NCI-H82 treated with DMSO at 0.1 percent for 48 hours (cell line): ENCODE data around the gene KIZ.

Experiments
- DNase-seq: peaks from one replicate; lab custom pipeline; 2025; ENCODE audit not compliant: unreplicated experiment; lab: John Stamatoyannopoulos, UW

Gene KIZ

DNA sequence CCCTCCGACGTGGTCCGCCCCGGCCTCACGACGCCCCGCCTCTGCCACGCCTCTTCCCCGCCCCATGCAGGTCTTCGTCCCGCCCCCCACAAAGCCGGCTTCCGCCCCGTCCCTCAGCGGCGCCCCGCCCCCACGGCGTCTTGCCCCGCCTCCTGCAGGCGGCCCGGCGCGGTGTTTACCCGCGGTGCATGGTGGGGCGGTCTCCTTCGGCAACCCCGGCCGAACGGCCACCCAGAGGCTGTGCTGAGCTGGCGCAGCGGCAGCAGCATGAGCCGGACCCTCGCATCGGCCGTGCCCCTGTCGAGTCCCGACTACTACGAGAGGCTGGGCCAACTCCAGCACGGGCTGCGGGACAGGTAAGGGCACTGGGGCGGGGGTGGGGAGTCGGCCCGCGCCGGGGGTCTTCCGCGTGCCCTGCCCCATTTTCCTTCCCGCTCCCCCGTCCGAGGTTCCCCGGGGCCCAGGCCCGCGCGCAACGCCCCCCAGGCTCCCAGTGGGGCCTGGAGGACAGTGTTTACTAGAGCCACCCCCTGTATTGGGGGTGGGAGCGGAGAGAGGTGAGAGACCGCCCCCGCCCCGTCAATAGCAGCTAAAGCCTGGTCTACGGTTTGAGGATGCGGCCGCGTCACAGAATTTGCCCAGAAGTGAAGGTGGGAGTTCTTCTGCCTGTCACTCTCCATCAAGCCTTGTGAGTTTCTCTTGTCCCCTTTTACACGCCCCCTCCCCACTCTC is at the start of gene KIZ:
Gene KIZ (plus strand): TSS at position 234 of the 732 bp plus-strand sequence. CDS start 34 bp downstream, at position 268.
- DNase-seq: peak; percentile 85

DNA sequence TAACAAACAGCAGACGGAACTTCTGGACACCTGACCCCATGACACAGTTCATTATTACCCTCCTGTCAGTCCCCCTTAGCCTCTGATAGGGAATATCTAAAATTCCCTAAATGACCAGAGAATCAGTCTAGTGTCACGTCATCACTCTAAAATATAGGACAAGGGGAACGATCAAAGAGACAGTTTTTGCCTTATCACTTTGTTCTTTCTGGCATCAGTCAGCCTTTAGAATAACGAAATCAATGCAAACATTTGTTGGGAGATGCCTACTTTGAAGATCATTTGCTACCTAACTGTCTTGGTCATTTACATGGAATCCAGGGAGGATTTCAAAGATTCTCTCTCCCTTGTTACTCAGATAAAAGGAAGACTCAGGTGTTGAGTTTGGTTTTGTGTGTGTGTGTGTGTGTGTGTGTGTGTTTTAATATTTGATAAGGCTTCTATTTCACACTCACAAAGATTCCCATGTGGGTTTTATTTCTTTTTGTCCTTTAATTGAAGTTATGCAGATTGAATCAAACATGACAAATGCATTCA is 48.0 kb upstream of the KIZ start:
- DNase-seq: no peak

- DNase-seq: no peak
Observed at GRCh38 chr20:21082584-21082983, 43.3 kb upstream of the KIZ start.

DNA sequence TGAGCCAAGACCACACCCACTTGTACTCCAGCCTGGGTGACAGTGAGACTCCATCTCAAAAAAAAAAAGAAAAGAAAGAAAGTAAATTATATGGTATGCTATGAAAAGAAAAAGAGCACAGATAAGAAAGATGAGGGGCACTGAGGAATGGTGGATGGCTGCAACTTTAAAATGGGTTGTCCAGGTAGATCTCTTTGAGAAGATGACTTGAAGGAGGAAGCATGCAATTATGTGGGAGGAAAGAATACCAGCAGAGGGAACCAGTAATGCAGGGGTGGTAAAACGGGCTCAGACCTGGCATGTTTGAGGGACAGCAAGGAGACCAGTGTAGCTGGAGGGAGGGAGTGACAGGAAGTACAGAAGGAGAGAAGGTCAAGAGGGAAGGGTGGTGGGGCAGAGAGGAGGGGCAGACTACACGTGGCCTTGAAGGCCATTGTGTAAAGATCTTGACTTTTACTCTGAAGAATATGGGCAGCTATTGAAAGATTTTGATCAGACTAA is 42.0 kb upstream of the KIZ start:
- no peak for DNase-seq

DNA sequence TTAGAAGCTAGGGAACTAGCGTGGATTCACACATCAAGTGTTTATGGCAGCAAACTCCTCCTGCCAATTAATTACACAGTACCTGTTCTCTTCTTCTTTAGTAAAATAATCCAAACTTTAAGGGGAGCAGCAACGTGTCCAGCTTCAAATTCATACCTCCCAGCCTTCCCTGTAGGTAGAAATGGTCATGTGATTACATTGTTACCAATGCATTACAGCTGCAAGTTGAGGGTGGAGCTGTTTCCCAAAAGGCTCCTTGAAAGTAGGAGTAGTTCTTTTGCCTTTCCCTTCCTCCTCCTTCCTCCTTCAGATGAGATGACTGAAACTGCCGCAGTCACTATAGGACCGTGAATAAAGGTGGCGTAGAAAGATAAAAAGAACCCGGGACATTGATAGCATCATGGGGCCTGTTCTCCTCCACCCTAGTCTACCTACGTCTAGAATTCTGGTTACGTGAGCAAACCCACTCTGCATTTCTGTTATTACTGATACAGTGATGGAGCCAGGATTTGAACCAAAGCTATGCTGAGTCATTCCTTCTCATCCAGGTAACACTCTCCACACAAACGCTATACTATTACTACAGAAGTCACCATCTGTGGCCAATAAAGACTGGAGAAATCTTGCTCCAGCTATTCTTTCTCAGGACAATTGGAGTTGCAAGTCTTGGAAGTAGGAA is 37.9 kb upstream of the KIZ start:
- DNase-seq: no peak

GRCh38 chr20:21089391-21089790 is 36.5 kb upstream of the KIZ start:
- no peak for DNase-seq

GRCh38 chr20:21090111-21090618 is 35.7 kb upstream of the KIZ start:
- no peak for DNase-seq

DNA sequence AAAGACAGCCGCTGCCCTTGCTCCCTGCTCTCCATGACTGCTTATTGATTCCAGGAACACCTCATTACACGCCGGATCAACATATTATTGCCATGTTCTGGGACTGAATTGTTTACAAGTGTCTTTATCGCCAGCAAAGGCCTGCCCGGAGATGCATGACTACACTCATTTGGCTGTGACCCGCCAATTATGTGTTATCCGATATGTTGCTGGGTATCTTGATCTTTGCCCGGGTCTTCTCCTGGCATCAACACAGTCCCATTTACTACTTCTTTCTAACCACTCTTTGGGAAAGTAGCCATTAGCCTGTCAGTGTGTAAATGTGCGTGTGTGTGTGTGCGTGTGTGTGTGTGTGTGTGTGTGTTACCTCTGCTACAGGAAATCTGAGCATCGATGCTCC is 35.2 kb upstream of the KIZ start:
- DNase-seq: no peak

- DNase-seq: no peak
Observed at GRCh38 chr20:21092806-21093205, 33.1 kb upstream of the KIZ start.

- peak; percentile 43 for DNase-seq
Observed at GRCh38 chr20:21096321-21097043, 29.4 kb upstream of the KIZ start.

- peak; percentile 5 for DNase-seq
Observed at GRCh38 chr20:21099751-21100577, 25.9 kb upstream of the KIZ start.

- DNase-seq: no peak
Observed at GRCh38 chr20:21100578-21101452, 25.1 kb upstream of the KIZ start.

- DNase-seq: no peak
Observed at GRCh38 chr20:21101453-21101931, 24.4 kb upstream of the KIZ start.

DNA sequence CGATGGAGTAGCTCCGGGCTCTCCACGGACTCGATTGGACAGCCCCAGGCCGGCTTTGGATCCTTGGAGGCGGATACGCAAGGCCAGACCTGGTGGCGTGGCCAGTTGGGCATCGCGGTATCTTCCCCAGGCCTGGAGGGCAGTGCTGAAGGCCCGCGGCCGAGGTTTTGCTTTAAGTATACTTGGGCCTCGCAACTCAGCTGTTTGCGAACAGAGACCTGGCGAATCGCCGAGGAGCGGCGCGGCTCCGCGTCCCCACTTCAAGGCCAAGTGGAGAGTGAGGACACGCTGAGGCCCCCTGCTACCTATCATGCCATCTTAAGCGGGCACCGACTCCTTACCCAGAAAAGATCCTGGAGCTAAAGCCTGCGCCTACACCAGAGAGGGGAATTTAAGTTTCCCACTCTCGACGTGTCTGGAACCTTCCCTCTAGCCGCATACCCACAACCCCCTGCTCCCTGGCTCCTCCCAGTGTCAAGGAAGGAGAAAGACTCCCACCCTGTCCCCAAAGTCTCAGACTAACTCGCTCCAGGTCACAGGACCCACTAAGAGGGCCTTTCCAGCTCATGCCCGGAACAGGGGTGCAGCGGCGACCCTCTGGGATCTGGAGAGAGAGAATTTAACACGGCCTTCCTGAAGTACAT is 23.8 kb upstream of the KIZ start:
- DNase-seq: no peak

DNA sequence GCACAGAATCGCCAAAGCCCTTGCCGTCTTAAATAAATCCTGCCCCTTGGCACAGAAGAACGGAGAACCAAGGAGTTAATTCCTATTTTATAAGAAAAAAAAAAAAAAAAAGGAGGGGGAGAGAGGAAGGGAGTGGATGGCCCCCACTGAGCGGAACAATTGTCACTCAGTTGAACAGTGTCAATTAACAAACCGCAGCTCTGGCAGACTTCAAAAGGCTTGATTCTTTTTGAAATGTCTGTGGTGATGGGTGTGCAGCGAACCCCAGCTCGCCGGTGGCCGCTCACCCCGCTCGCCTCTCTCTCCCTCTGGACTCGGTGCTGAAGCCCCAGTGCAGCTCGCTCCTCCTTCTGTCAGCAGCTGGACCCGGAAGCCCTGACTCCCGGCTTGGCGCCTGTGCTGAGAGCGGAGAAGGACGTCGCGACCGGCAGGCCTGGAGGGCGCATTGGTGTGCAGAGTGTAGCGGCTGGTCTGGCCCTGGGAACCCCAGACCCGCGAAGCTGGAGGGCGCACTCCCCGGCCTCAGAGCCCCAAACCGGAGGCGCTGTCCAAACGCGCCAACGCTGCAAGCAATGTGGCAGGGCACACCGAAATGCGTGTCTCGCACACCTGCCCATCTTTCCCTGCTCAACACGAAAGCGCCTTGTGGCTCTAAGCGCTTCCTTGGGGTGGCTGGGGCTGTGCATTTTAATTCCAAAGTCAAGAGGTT is 23.1 kb upstream of the KIZ start:
- no peak for DNase-seq

DNA sequence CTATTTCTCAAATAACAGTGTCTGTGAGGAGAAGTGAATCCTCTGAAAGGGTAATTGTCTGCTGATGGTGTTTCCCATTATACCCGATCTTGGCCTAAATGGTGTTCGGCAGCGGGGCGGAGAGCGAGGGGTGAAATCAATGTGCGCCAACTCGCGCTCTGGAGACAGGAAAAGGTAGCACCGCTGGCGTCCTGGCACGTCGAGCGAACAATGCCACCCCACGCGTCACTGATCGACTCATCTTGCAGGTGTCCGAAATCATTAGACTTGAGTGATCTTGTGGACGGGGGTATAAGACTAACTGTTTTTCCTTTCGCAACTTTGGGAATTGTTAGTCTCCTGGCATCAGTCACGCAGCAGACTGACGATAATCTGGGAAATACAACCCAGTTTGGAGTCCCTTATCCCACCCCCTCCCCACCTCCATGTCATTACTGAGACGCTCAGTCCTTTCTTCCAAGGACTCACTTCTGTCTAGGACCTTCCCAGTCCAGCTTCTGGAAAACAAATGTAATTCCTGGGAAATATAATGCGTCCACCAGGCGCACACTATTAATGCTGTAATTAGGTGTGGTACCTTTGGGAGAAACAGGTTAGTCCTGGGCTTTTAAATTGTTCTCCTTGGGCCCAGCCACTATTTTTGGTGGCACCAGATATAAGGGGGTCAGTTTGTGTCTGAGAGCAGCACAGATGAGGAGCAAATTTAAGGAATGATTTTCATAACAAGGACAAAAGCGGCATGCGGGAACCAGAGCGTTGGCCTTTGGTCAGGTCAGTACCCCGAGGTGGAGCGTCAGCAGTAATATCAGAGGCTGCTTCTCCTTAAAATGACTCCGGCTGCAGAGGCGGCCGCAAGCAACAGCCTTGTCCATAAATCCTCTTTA is 22.1 kb upstream of the KIZ start:
- no peak for DNase-seq

DNA sequence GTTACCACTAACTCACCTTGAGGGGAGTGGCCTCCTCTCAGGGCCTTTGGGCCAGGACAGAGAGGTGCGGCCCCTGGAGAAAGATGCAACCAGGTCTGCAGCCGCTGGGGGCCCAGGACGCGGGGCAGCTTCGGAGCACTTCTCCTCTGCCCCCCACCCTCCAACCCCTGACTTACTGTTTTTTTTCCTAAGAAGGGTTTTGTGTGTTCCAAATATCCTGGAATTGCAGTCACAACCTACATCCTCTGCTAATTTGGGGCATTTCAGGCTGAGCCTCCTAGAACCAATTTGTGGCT is 21.5 kb upstream of the KIZ start:
- no peak for DNase-seq
